SK-N-SH (cell line): Measurements from ENCODE around the gene STYK1. TPM values are rescaled to one million over a fixed set of nuclear protein-coding genes. Genes with fewer than 3 reads are reported as not detected.

ENCODE experiments used
- CTCF ChIA-PET: fragments of 300-600, 350-600 bp; formaldehyde crosslinking; extraction: SDS; loops from one replicate; lab custom pipeline; 2021; lab: Yijun Ruan, JAX
- POLR2A ChIA-PET: fragments of 350-600 bp; sonication (Branson Sonifier 250); formaldehyde crosslinking; extraction: SDS; loops from one replicate; lab custom pipeline; 2020; ENCODE audit warnings: antibody characterized with exemption, inconsistent platforms; lab: Yijun Ruan, JAX
- DNase-seq: peaks from one replicate; pipeline ENCODE4 v3.0.0; 2012
- H2AFZ ChIP-seq: fragments of 200-600 bp; sonication (generic); 2 replicates; pipeline ENCODE4 v1.8.1; 2016; ENCODE audit warnings: antibody characterized with exemption, mild to moderate bottlenecking, low read depth
- H3F3A ChIP-seq: fragments of 200-600 bp; sonication (generic); replicated peaks from 2 replicates; pipeline ENCODE3; 2016; ENCODE audit warnings: antibody characterized with exemption, mild to moderate bottlenecking; ENCODE audit not compliant: insufficient read depth
- H3K27ac ChIP-seq, 2 experiments: fragments of 200-500 bp in 1 of 2; fragments of 200-600 bp in 1 of 2; sonication (Bioruptor generic) in 1 of 2; sonication (generic), shearing (Covaris generic) in 1 of 2; 2 replicates each; pipeline versions ENCODE4 v1.5.1 to v1.6.1; 2014 to 2016; ENCODE audit warnings: low read depth in 2 of 2, inconsistent platforms in 1 of 2, low read length in 1 of 2, mild to moderate bottlenecking in 1 of 2, mixed read lengths in 1 of 2
- H3K27me3 ChIP-seq: fragments of 200-600 bp; sonication (generic), shearing (Covaris generic); 2 replicates; pipeline ENCODE4 v1.6.1; 2016; ENCODE audit warnings: mixed run types; ENCODE audit not compliant: insufficient read depth
- H3K36me3 ChIP-seq, 2 experiments: fragments of 200-500 bp in 1 of 2; fragments of 200-600 bp in 1 of 2; sonication (Bioruptor generic) in 1 of 2; sonication (generic) in 1 of 2; replicated peaks in 1 of 2; 2 replicates each; pipeline versions ENCODE3 to v1.5.1; 2014 to 2016; ENCODE audit warnings: low read length in 1 of 2, mild to moderate bottlenecking in 1 of 2; ENCODE audit not compliant: insufficient read depth in 2 of 2, control insufficient read depth in 1 of 2
- H3K4me1 ChIP-seq, 2 experiments: fragments of 200-500 bp in 1 of 2; fragments of 200-600 bp in 1 of 2; sonication (Bioruptor generic) in 1 of 2; sonication (generic), shearing (Covaris generic) in 1 of 2; 2 replicates each; pipeline versions ENCODE4 v1.5.1 to v1.6.1; 2014 to 2016; ENCODE audit warnings: low read depth in 1 of 2, low read length in 1 of 2, mixed run types in 1 of 2; ENCODE audit not compliant: insufficient read depth in 2 of 2, control insufficient read depth in 1 of 2
- H3K4me2 ChIP-seq: fragments of 200-600 bp; sonication (generic), shearing (Covaris generic); 2 replicates; pipeline ENCODE4 v1.6.1; 2017; ENCODE audit warnings: mixed run types
- H3K4me3 ChIP-seq, 2 experiments: fragments of 200-500 bp in 1 of 2; fragments of 200-600 bp in 1 of 2; sonication (Bioruptor generic) in 1 of 2; sonication (generic), shearing (Covaris generic) in 1 of 2; 2 replicates each; pipeline versions ENCODE4 v1.5.1 to v1.8.1; 2014 to 2016; ENCODE audit warnings: low read depth in 2 of 2, inconsistent platforms in 1 of 2, low read length in 1 of 2, mild to moderate bottlenecking in 1 of 2, mixed read lengths in 1 of 2, moderate library complexity in 1 of 2
- H3K79me2 ChIP-seq: fragments of 200-600 bp; sonication (generic); 2 replicates; pipeline ENCODE4 v1.8.1; 2017; ENCODE audit warnings: mild to moderate bottlenecking; ENCODE audit not compliant: insufficient read depth
- H3K9ac ChIP-seq: fragments of 200-600 bp; sonication (generic); 2 replicates; pipeline ENCODE4 v1.6.1; 2017; ENCODE audit warnings: mixed run types
- H3K9me2 ChIP-seq: fragments of 200-600 bp; sonication (generic); 2 replicates; pipeline ENCODE4 v1.6.1; 2017; ENCODE audit warnings: mixed run types
- H3K9me3 ChIP-seq: fragments of 200-600 bp; sonication (generic); 2 replicates; pipeline ENCODE4 v1.6.1; 2017; ENCODE audit warnings: mixed run types, mild to moderate bottlenecking, moderate library complexity
- H4K20me1 ChIP-seq: fragments of 200-600 bp; sonication (generic); 2 replicates; pipeline ENCODE4 v1.6.1; 2017; ENCODE audit warnings: mild to moderate bottlenecking, mixed run types; ENCODE audit not compliant: insufficient read depth
- FOXM1 ChIP-seq: IDR thresholded peaks from 2 replicates; pipeline ENCODE4 v1.4.0; 2012; ENCODE audit warnings: low read depth, mild to moderate bottlenecking
- GABPA ChIP-seq: IDR thresholded peaks from 2 replicates; pipeline ENCODE4 v1.4.0; 2012; ENCODE audit warnings: low read depth, mild to moderate bottlenecking
- GATA2 ChIP-seq: sonication (generic); formaldehyde crosslinking; IDR thresholded peaks from 2 replicates; pipeline ENCODE4 v1.5.0; 2020; ENCODE audit warnings: mild to moderate bottlenecking, missing genetic modification reagents
- JUND ChIP-seq: IDR thresholded peaks from 2 replicates; pipeline ENCODE4 v1.4.0; 2012
- NRF1 ChIP-seq: IDR thresholded peaks from 2 replicates; pipeline ENCODE4 v1.6.1; 2012; ENCODE audit warnings: low read depth, mild to moderate bottlenecking, low read length
- RAD21 ChIP-seq: IDR thresholded peaks from 2 replicates; pipeline ENCODE4 v1.6.1; 2012; ENCODE audit warnings: mild to moderate bottlenecking, low read length
- RFX5 ChIP-seq: IDR thresholded peaks from 2 replicates; pipeline ENCODE4 v1.6.1; 2012; ENCODE audit warnings: mild to moderate bottlenecking, improper control_type of control experiment, low read length
- RXRA ChIP-seq: IDR thresholded peaks from 2 replicates; pipeline ENCODE4 v1.4.0; 2012; ENCODE audit warnings: low read depth, mild to moderate bottlenecking, borderline replicate concordance
- SIN3A ChIP-seq: IDR thresholded peaks from 2 replicates; pipeline ENCODE4 v1.6.1; 2012; ENCODE audit warnings: low read depth, mild to moderate bottlenecking, low read length, moderate library complexity, borderline replicate concordance
- TAF1 ChIP-seq: IDR thresholded peaks from 2 replicates; pipeline ENCODE4 v1.6.1; 2012; ENCODE audit warnings: low read depth, mild to moderate bottlenecking, low read length, moderate library complexity, borderline replicate concordance
- WGBS: methylation state at CpG from one replicate; pipeline ENCODE4 v1.1.6; 2017; ENCODE audit warnings: low lambda C conversion rate; 5-methylcytosine and 5-hydroxymethylcytosine counted together
- polyA plus RNA-seq, 3 experiments: library from polyadenylated mRNA; depleted of rRNA; stranded (reverse); fragments of >200 nt; gene quantifications; 2 replicates each; pipeline ENCODE4 v1.2.3, GENCODE V29; 2012
- TF ChIP-seq, protein P1 (sequence below): IDR thresholded peaks from 2 replicates; pipeline ENCODE4 v1.6.1; 2012; ENCODE audit warnings: mild to moderate bottlenecking, low read depth, low read length, moderate library complexity
- TF ChIP-seq, protein P2 (sequence below): fragments of 150-350 bp; IDR thresholded peaks from 2 replicates; pipeline ENCODE4 v1.6.1; 2016; ENCODE audit warnings: mild to moderate bottlenecking, low read depth, low read length
- TF ChIP-seq, protein P3 (sequence below): fragments of 150-350 bp; IDR thresholded peaks from 2 replicates; pipeline ENCODE4 v1.6.1; 2017; ENCODE audit warnings: antibody characterized with exemption, low read length, low read depth, borderline replicate concordance
- TF ChIP-seq, protein P4 (sequence below): IDR thresholded peaks from 2 replicates; pipeline ENCODE4 v1.4.0; 2012; ENCODE audit warnings: low read depth
- TF ChIP-seq, protein P5 (sequence below): fragments of 200-600 bp; sonication (generic); IDR thresholded peaks from 2 replicates; pipeline ENCODE4 v1.6.1; 2017; ENCODE audit warnings: antibody characterized with exemption, mild to moderate bottlenecking, moderate library complexity
- TF ChIP-seq, protein P6 (sequence below): IDR thresholded peaks from 2 replicates; pipeline ENCODE4; 2012

The STYK1 gene
- polyA plus RNA-seq, 1 of the 3 experiments (the other 2 are of a cell fraction): not detected

DNA sequence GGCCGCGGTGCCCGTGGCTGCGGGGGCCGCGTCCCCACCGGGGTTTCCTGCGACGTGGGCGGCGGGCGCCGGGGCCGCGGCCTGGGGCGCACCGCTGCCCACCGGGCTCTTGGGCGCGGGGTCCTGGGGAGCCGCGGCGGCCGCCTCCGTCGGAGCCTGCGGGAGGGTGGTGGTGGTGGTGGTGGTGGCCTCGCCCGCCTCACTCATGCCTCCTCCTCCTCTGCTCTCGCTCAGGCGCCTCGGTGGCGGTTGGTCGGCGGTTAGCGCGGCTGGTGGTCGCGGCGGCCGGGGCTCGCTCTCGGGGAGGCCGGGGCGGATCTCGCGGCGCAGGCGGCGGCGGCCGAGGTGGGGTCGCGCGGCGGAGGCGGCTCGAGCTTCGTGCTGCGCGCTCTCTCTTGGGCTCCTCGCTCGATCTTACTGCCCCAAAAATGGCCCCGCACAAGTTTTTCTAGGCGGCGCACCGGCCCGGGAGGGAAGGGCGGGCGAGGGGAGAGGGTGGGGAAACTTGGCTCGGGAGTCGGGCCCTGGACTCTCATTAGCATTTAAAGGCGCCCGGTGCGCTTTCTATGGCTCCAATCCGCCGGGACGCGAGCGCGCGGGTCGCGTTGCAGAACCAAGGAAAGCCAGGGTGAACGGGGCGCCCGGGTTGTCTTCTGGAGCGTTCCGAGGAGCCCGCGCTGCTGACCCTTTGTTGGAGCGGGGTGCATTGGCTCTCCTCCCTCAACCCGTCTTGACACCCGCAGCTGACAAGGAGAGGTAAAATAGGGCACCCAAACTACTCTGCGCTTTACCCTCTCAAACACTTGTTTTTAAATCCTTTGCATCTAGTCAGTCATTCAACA is 49.3 kb upstream of the STYK1 start, which contains the start of gene YBX3:
Gene YBX3, minus strand, starts transcription at position 419 of the 842 bp plus-strand sequence. Its CDS starts 212 bp downstream, at position 207.
- H3K9ac ChIP-seq: peak within 1 kb of the TSS; percentile 23; the same call in 1 of the 2 replicates
- H3K9me3 ChIP-seq: no peaks in the 10 kb centered on the region
- H3K9me2 ChIP-seq: no peaks in the 10 kb centered on the region
- H3K79me2 ChIP-seq: no peaks in the 10 kb centered on the region
- H3K4me1 ChIP-seq: no peaks in the 10 kb centered on the region; a peak in 1 of 4 replicates
- ChIA-PET CTCF (interaction anchor here (1.3 kb wide), 1 partner anchor 27 kb away, joined by 3 read pairs; no protein-coding TSS in a partner anchor), POLR2A (no interaction called here)
- peaks cover 54% of the 10 kb centered on the region for H3K27me3 ChIP-seq
- H4K20me1 ChIP-seq: no peaks in the 10 kb centered on the region
- DNase-seq: peak; percentile 14
- H3K36me3 ChIP-seq: no peaks in the 10 kb centered on the region
- H3K27ac ChIP-seq: peak within 1 kb of the TSS in 1 of 2 experiments; percentile 37; a peak in 1 of 4 replicates
- 2% methylated on average over 13 of the region's 95 CpGs for WGBS
- H3F3A ChIP-seq: no peaks in the 10 kb centered on the region
- H3K4me3 ChIP-seq: peak within 1 kb of the TSS; percentile 41 to 49; a peak in 2 of 4 replicates
- peak within 1 kb of the TSS; percentile 58; the same call in 1 of the 2 replicates for H3K4me2 ChIP-seq
- TF ChIP-seq GABPA (no peak), FOXM1 (no peak), NRF1 (no peak), RAD21 (no peak), RFX5 (no peak), RXRA (no peak), SIN3A (no peak), GATA2 (no peak), JUND (no peak), TAF1 (no peak)
- TF ChIP-seq, protein P1, sequence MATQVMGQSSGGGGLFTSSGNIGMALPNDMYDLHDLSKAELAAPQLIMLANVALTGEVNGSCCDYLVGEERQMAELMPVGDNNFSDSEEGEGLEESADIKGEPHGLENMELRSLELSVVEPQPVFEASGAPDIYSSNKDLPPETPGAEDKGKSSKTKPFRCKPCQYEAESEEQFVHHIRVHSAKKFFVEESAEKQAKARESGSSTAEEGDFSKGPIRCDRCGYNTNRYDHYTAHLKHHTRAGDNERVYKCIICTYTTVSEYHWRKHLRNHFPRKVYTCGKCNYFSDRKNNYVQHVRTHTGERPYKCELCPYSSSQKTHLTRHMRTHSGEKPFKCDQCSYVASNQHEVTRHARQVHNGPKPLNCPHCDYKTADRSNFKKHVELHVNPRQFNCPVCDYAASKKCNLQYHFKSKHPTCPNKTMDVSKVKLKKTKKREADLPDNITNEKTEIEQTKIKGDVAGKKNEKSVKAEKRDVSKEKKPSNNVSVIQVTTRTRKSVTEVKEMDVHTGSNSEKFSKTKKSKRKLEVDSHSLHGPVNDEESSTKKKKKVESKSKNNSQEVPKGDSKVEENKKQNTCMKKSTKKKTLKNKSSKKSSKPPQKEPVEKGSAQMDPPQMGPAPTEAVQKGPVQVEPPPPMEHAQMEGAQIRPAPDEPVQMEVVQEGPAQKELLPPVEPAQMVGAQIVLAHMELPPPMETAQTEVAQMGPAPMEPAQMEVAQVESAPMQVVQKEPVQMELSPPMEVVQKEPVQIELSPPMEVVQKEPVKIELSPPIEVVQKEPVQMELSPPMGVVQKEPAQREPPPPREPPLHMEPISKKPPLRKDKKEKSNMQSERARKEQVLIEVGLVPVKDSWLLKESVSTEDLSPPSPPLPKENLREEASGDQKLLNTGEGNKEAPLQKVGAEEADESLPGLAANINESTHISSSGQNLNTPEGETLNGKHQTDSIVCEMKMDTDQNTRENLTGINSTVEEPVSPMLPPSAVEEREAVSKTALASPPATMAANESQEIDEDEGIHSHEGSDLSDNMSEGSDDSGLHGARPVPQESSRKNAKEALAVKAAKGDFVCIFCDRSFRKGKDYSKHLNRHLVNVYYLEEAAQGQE: no peak
- TF ChIP-seq, protein P2, sequence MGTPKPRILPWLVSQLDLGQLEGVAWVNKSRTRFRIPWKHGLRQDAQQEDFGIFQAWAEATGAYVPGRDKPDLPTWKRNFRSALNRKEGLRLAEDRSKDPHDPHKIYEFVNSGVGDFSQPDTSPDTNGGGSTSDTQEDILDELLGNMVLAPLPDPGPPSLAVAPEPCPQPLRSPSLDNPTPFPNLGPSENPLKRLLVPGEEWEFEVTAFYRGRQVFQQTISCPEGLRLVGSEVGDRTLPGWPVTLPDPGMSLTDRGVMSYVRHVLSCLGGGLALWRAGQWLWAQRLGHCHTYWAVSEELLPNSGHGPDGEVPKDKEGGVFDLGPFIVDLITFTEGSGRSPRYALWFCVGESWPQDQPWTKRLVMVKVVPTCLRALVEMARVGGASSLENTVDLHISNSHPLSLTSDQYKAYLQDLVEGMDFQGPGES: no peak
- TF ChIP-seq, protein P3, sequence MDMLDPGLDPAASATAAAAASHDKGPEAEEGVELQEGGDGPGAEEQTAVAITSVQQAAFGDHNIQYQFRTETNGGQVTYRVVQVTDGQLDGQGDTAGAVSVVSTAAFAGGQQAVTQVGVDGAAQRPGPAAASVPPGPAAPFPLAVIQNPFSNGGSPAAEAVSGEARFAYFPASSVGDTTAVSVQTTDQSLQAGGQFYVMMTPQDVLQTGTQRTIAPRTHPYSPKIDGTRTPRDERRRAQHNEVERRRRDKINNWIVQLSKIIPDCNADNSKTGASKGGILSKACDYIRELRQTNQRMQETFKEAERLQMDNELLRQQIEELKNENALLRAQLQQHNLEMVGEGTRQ: no peak
- TF ChIP-seq, protein P4, sequence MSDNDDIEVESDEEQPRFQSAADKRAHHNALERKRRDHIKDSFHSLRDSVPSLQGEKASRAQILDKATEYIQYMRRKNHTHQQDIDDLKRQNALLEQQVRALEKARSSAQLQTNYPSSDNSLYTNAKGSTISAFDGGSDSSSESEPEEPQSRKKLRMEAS: no peak
- TF ChIP-seq, protein P5, sequence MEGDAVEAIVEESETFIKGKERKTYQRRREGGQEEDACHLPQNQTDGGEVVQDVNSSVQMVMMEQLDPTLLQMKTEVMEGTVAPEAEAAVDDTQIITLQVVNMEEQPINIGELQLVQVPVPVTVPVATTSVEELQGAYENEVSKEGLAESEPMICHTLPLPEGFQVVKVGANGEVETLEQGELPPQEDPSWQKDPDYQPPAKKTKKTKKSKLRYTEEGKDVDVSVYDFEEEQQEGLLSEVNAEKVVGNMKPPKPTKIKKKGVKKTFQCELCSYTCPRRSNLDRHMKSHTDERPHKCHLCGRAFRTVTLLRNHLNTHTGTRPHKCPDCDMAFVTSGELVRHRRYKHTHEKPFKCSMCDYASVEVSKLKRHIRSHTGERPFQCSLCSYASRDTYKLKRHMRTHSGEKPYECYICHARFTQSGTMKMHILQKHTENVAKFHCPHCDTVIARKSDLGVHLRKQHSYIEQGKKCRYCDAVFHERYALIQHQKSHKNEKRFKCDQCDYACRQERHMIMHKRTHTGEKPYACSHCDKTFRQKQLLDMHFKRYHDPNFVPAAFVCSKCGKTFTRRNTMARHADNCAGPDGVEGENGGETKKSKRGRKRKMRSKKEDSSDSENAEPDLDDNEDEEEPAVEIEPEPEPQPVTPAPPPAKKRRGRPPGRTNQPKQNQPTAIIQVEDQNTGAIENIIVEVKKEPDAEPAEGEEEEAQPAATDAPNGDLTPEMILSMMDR: no peak
- TF ChIP-seq, protein P6, sequence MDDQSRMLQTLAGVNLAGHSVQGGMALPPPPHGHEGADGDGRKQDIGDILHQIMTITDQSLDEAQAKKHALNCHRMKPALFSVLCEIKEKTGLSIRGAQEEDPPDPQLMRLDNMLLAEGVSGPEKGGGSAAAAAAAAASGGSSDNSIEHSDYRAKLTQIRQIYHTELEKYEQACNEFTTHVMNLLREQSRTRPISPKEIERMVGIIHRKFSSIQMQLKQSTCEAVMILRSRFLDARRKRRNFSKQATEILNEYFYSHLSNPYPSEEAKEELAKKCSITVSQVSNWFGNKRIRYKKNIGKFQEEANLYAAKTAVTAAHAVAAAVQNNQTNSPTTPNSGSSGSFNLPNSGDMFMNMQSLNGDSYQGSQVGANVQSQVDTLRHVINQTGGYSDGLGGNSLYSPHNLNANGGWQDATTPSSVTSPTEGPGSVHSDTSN: no peak
- TF ChIP-seq, all 33 proteins: peak for 0
- no peak within 1 kb of the TSS; the same call in 1 of the 2 replicates for H2AFZ ChIP-seq
